ENCODE data around the gene RRAS2. TPM values are rescaled to one million over a fixed set of nuclear protein-coding genes. Genes with fewer than 3 reads are reported as not detected.
"Not testable (repeated sequence)": the region's sequence is repeated elsewhere in the genome, so short reads cannot be mapped to it uniquely, and the experiment has no call there.

The RRAS2 gene
- total and polyA plus RNA-seq, 2 donors (not counting 3 experiments of a cell fraction or from before 2014, with no cell fraction given) = 30.1 to 80.5 TPM

DNA sequence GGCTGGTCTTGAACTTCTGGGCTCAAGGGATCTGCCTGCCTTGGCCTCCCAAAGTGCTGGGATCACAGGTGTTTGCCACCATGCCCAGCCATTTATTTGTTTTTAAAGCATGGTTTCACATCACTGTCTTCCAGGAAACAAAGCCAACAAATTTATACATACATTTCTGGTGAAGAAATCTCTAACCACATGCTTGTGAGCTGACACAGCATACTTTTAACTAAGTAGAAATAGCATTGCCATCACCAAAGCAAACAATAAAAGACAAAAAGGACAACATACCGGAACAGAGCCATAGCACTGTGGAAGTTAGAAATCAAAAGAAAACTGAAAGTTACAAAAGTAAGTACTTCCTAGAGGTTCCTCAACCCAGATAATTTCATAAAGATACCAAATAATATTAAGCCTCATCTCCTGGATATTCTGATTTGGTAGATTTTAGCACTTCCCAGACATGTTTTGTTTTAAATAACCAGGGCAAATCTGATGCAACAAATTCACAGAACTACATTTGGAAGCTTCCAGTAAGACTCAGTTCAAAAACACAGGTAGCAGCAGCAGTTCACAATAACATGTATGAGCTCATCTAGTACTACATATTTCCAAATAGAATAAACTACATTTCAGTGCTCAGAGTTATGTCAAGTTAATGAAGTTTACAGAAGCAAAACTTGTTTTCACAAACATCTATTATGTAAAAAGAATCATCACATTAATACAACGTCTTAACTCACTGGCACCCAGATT is 70.6 kb downstream of the RRAS2 start:
- TF ChIP-seq MYC (IDR thresholded peaks at IDR 0.05; ENCODE audit: low read depth, low read length) = no peak
- TF ChIP-seq, protein P1, sequence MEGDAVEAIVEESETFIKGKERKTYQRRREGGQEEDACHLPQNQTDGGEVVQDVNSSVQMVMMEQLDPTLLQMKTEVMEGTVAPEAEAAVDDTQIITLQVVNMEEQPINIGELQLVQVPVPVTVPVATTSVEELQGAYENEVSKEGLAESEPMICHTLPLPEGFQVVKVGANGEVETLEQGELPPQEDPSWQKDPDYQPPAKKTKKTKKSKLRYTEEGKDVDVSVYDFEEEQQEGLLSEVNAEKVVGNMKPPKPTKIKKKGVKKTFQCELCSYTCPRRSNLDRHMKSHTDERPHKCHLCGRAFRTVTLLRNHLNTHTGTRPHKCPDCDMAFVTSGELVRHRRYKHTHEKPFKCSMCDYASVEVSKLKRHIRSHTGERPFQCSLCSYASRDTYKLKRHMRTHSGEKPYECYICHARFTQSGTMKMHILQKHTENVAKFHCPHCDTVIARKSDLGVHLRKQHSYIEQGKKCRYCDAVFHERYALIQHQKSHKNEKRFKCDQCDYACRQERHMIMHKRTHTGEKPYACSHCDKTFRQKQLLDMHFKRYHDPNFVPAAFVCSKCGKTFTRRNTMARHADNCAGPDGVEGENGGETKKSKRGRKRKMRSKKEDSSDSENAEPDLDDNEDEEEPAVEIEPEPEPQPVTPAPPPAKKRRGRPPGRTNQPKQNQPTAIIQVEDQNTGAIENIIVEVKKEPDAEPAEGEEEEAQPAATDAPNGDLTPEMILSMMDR (IDR thresholded peaks at IDR 0.05; ENCODE audit: extremely low read depth in 1 of 2, insufficient read depth in 1 of 2, low read depth in 1 of 2, low read length in 2 of 2) = no peak
- no peak for TF ChIP-seq JUN (IDR thresholded peaks at IDR 0.05; ENCODE audit: borderline replicate concordance, insufficient read depth, insufficient read length, low read depth)
- TF ChIP-seq, protein P2, sequence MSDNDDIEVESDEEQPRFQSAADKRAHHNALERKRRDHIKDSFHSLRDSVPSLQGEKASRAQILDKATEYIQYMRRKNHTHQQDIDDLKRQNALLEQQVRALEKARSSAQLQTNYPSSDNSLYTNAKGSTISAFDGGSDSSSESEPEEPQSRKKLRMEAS (IDR thresholded peaks at IDR 0.05; ENCODE audit: insufficient read depth, insufficient read length) = no peak
- no peak for TF ChIP-seq POLR2AphosphoS5 (IDR thresholded peaks at IDR 0.05; ENCODE audit: insufficient read depth, low read depth, low read length)
- no peak for TF ChIP-seq FOS (IDR thresholded peaks at IDR 0.05; ENCODE audit: borderline replicate concordance, insufficient read depth, low read length)
- TF ChIP-seq EZH2 (IDR thresholded peaks at IDR 0.05; ENCODE audit: borderline replicate concordance, low read depth, low read length, severe bottlenecking) = no peak
- TF ChIP-seq POLR2A (IDR thresholded peaks at IDR 0.05; ENCODE audit: low read depth, low read length) = no peak
- TF ChIP-seq GATA2 (IDR thresholded peaks at IDR 0.05; ENCODE audit: insufficient read depth, insufficient read length, low read depth, low read length) = no peak
- H3K79me2 ChIP-seq (ENCODE audit: control insufficient read depth, insufficient read depth, low read length) = no peaks in the 10 kb centered on the region
- no peak for FAIRE-seq
- dilution Hi-C loops (cut with MboI; ENCODE audit: extremely low pct_ligation_motif_present, low sequenced_read_pairs) = loop anchor here (25.0 kb wide), 1 partner anchor 174 kb away; no protein-coding TSS in a partner anchor
- H3K27me3 ChIP-seq (ENCODE audit: control insufficient read depth in 2 of 2, insufficient read depth in 2 of 2, low read length in 2 of 2) = no peaks in the 10 kb centered on the region
- H3K9me1 ChIP-seq (replicated peaks; ENCODE audit: control insufficient read depth, extremely low read depth, insufficient read depth, low read length) = no peaks in the 10 kb centered on the region
- H3K4me3 ChIP-seq (replicated peaks in 1 of 3; ENCODE audit: insufficient read depth in 1 of 3, low read depth in 1 of 3, low read length in 3 of 3) = no peak overlapping the region
- ChIA-PET CTCF (interaction anchor here (1.1 to 1.7 kb wide), 3 partner anchors 12 to 167 kb away, joined by 4 to 17 read pairs (median 5); no protein-coding TSS in a partner anchor), POLR2A (no interaction called here)
- H3K9ac ChIP-seq (replicated peaks; ENCODE audit: extremely low read depth, insufficient read depth, low read length) = no peak overlapping the region
- no peak overlapping the region for H3K27ac ChIP-seq (ENCODE audit: insufficient read depth, low read depth, low read length)
- no peaks in the 10 kb centered on the region for H3K9me3 ChIP-seq (replicated peaks; ENCODE audit: control insufficient read depth, insufficient read depth, low read length)
- H4K20me1 ChIP-seq (replicated peaks; ENCODE audit: control insufficient read depth, extremely low read depth, insufficient read depth, low read length) = no peaks in the 10 kb centered on the region
- no peaks in the 10 kb centered on the region for H3K4me1 ChIP-seq (ENCODE audit: control insufficient read depth, extremely low read depth, insufficient read depth, low read length)
- intact Hi-C loops (cut with micrococcal nuclease) = no loop called here
- H3K36me3 ChIP-seq (ENCODE audit: control insufficient read depth in 2 of 2, extremely low read depth in 1 of 2, insufficient read depth in 2 of 2, low read length in 2 of 2) = peaks cover 0 to 2% of the 10 kb centered on the region in 2 experiments
- no peak overlapping the region for H3K4me2 ChIP-seq (ENCODE audit: insufficient read depth, low read length)
- DNase-seq (ENCODE audit: low read depth, low spot score) = no peak
- no TSS peak for BruUV-seq (replicated peaks)
- no peak overlapping the region for H2AFZ ChIP-seq (ENCODE audit: low read depth, low read length)

DNA sequence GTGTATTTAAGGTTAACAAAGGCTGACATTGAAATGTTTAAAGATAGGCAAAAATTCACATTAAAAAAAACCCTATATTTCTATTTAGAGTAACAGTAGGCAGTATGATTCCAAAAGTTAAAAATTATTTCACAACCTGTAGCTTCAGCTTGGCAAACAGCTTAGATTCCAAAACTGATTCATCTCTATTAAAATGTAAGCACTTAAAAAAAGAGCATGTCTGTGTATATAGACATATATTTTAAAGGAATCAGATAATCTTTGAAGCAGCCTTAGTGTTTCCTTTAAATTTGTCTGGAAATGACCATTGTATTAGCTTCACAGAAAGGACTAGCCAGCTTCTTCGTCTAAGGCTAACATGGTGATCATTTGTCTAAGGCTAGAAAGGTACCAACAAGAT is 80.1 kb downstream of the RRAS2 start:
- H3K9me3 ChIP-seq (replicated peaks; ENCODE audit: control insufficient read depth, insufficient read depth, low read length); DNase-seq (ENCODE audit: low read depth, low spot score); H2AFZ ChIP-seq (ENCODE audit: low read depth, low read length); H3K27me3 ChIP-seq (ENCODE audit: control insufficient read depth in 2 of 2, insufficient read depth in 2 of 2, low read length in 2 of 2); intact Hi-C loops (cut with micrococcal nuclease); H3K4me2 ChIP-seq (ENCODE audit: insufficient read depth, low read length); H3K36me3 ChIP-seq (ENCODE audit: control insufficient read depth in 2 of 2, extremely low read depth in 1 of 2, insufficient read depth in 2 of 2, low read length in 2 of 2); H3K27ac ChIP-seq (ENCODE audit: insufficient read depth, low read depth, low read length); H3K9me1 ChIP-seq (replicated peaks; ENCODE audit: control insufficient read depth, extremely low read depth, insufficient read depth, low read length); H4K20me1 ChIP-seq (replicated peaks; ENCODE audit: control insufficient read depth, extremely low read depth, insufficient read depth, low read length); CTCF ChIA-PET; H3K4me3 ChIP-seq (replicated peaks in 1 of 3; ENCODE audit: insufficient read depth in 1 of 3, low read depth in 1 of 3, low read length in 3 of 3); H3K79me2 ChIP-seq (ENCODE audit: control insufficient read depth, insufficient read depth, low read length); POLR2A ChIA-PET; H3K9ac ChIP-seq (replicated peaks; ENCODE audit: extremely low read depth, insufficient read depth, low read length); H3K4me1 ChIP-seq (ENCODE audit: control insufficient read depth, extremely low read depth, insufficient read depth, low read length): not testable (repeated sequence)
- BruUV-seq (replicated peaks) = TSS peak; percentile 14
- dilution Hi-C loops (cut with MboI; ENCODE audit: extremely low pct_ligation_motif_present, low sequenced_read_pairs) = loop anchor here (25.0 kb wide), 1 partner anchor 183 kb away; no protein-coding TSS in a partner anchor
- FAIRE-seq = peak; percentile 26

Measured in endothelial cell of umbilical vein (primary cell).